EH (cell line): ENCODE measurements around the gene SLC22A7.

Experiments
- DNase-seq: peaks from one replicate; pipeline ENCODE4 v3.0.0-alpha.2; 2015; ENCODE audit warnings: low read depth

SLC22A7 gene

GRCh38 chr6:43283514-43283901 is 14.6 kb upstream of the SLC22A7 start:
- DNase-seq: no peak

GRCh38 chr6:43283905-43284304 is 14.2 kb upstream of the SLC22A7 start:
- DNase-seq: no peak

GRCh38 chr6:43284991-43285781 is 12.9 kb upstream of the SLC22A7 start:
- no peak for DNase-seq

GRCh38 chr6:43285832-43286231 is 12.2 kb upstream of the SLC22A7 start:
- DNase-seq: no peak

- no peak for DNase-seq
These were observed 11.5 kb upstream of the SLC22A7 start for GRCh38 chr6:43286456-43286979.

GRCh38 chr6:43286980-43287716 is 10.9 kb upstream of the SLC22A7 start:
- DNase-seq: no peak

GRCh38 chr6:43287717-43288679 is 10.1 kb upstream of the SLC22A7 start:
- no peak for DNase-seq

GRCh38 chr6:43290339-43290904 is 7.6 kb upstream of the SLC22A7 start:
- no peak for DNase-seq

- no peak for DNase-seq
These were observed 7.1 kb upstream of the SLC22A7 start for GRCh38 chr6:43290905-43291355.

GRCh38 chr6:43291708-43292107 is 6.4 kb upstream of the SLC22A7 start:
- no peak for DNase-seq

GRCh38 chr6:43292341-43292740 is 5.7 kb upstream of the SLC22A7 start:
- no peak for DNase-seq

GRCh38 chr6:43292763-43293318 is 5.2 kb upstream of the SLC22A7 start:
- no peak for DNase-seq

GRCh38 chr6:43293698-43294097 is 4.4 kb upstream of the SLC22A7 start:
- DNase-seq: no peak

GRCh38 chr6:43294536-43294935 is 3.5 kb upstream of the SLC22A7 start:
- no peak for DNase-seq

GRCh38 chr6:43295456-43295855 is 2.6 kb upstream of the SLC22A7 start:
- no peak for DNase-seq

GRCh38 chr6:43296780-43297497 is 1.1 kb upstream of the SLC22A7 start:
- DNase-seq: no peak

GRCh38 chr6:43298565-43299337 is 691 bp downstream of the SLC22A7 start:
- DNase-seq: no peak

- DNase-seq: peak; percentile 7
These were observed 1.6 kb downstream of the SLC22A7 start for GRCh38 chr6:43299338-43300293.
